BJ (cell line): ENCODE results near the gene LRRC2. TPM values are rescaled to one million over a fixed set of nuclear protein-coding genes. Genes with fewer than 3 reads are reported as not detected.

Experiments
- CTCF ChIA-PET: fragments of 350-600 bp; formaldehyde crosslinking; extraction: SDS; loops from one replicate; lab custom pipeline; 2021; ENCODE audit warnings: antibody characterized with exemption, inconsistent platforms; lab: Yijun Ruan, JAX
- POLR2A ChIA-PET: fragments of 300-600 bp; sonication (Branson Sonifier 250); formaldehyde crosslinking; extraction: SDS; loops from one replicate; lab custom pipeline; 2021; ENCODE audit warnings: antibody characterized with exemption; lab: Charles Lee
- DNase-seq: peaks from one replicate; pipeline ENCODE4 v3.0.0-alpha.2; 2011; ENCODE audit warnings: low read depth
- H3K27me3 ChIP-seq: 2 replicates; pipeline ENCODE4 v1.6.0; 2011; ENCODE audit warnings: low read length; ENCODE audit not compliant: control insufficient read depth, insufficient read depth
- H3K36me3 ChIP-seq: 2 replicates; pipeline ENCODE4 v1.5.1; 2011; ENCODE audit warnings: low read length; ENCODE audit not compliant: control insufficient read depth, insufficient read depth
- H3K4me3 ChIP-seq: 2 replicates; pipeline ENCODE4 v1.5.1; 2011; ENCODE audit warnings: low read depth, mild to moderate bottlenecking, control low read depth, low read length
- CTCF ChIP-seq: IDR thresholded peaks from 2 replicates; pipeline ENCODE4 v1.5.1; 2011; ENCODE audit warnings: low read depth, mild to moderate bottlenecking, control low read depth, inconsistent platforms, low read length, moderate library complexity; ENCODE audit not compliant: insufficient read depth
- polyA minus RNA-seq: library from RNA; depleted of rRNA, polyadenylated mRNA; stranded (reverse); fragments of >200 nt; gene quantifications from 2 replicates; pipeline ENCODE4 v1.2.3, GENCODE V29; 2011; rRNA and poly(A)+ RNA removed
- polyA plus RNA-seq: library from polyadenylated mRNA; depleted of rRNA; stranded (reverse); fragments of >200 nt; gene quantifications from 2 replicates; pipeline ENCODE4 v1.2.3, GENCODE V29; 2011; rRNA removed

Gene LRRC2
- 0.55 and 1.2 TPM in 2 replicates for polyA plus RNA-seq
- 0.90 and 1.0 TPM in 2 replicates for polyA minus RNA-seq

- peak within 1 kb of the TSS; percentile 47 for H3K4me3 ChIP-seq
- POLR2A ChIA-PET: no interaction called here
- CTCF ChIA-PET: interaction anchor here (1.3 to 2.4 kb wide), 2 partner anchors 77 to 129 kb away, joined by 3 to 21 read pairs; no protein-coding TSS in a partner anchor
- peak; percentile 15 for DNase-seq
- no peaks in the 10 kb centered on the region for H3K36me3 ChIP-seq
- no peak for TF ChIP-seq CTCF
- H3K27me3 ChIP-seq: no peaks in the 10 kb centered on the region
These were observed at the start of gene LRRC2 for GRCh38 chr3:46566040-46566641. Gene LRRC2, minus strand, starts transcription at chr3:46566302. Its CDS starts 14,711 bp downstream, at chr3:46551591.

GRCh38 chr3:46615050-46615775 is 49.1 kb upstream of the LRRC2 start:
- Histone ChIP-seq H3K27me3 (peaks cover 26% of the 10 kb centered on the region), H3K4me3 (no peak overlapping the region), H3K36me3 (no peaks in the 10 kb centered on the region)
- ChIA-PET CTCF (interaction anchor here (1.6 to 3.2 kb wide), 2 partner anchors 14 to 126 kb away, joined by 8 to 11 read pairs; no protein-coding TSS in a partner anchor), POLR2A (no interaction called here)
- no peak for DNase-seq
- TF ChIP-seq CTCF: no peak

- CTCF ChIA-PET: interaction anchor here (3.2 kb wide), 1 partner anchor 15 kb away, joined by 11 read pairs; no protein-coding TSS in a partner anchor
- Histone ChIP-seq H3K36me3 (no peaks in the 10 kb centered on the region), H3K27me3 (peaks cover 27% of the 10 kb centered on the region), H3K4me3 (no peak overlapping the region)
- no peak for TF ChIP-seq CTCF
- POLR2A ChIA-PET: no interaction called here
- no peak for DNase-seq
These were observed 48.3 kb upstream of the LRRC2 start for GRCh38 chr3:46614431-46614830.

- Histone ChIP-seq H3K4me3 (no peak overlapping the region), H3K27me3 (peaks cover 26% of the 10 kb centered on the region), H3K36me3 (no peaks in the 10 kb centered on the region)
- TF ChIP-seq CTCF: no peak
- ChIA-PET CTCF (interaction anchor here (3.2 kb wide), 1 partner anchor 16 kb away, joined by 11 read pairs; no protein-coding TSS in a partner anchor), POLR2A (no interaction called here)
- no peak for DNase-seq
These were observed 47.4 kb upstream of the LRRC2 start for GRCh38 chr3:46613313-46614005.
